SU-DHL-6 (cell line): ENCODE results near the gene UBR2.

ENCODE experiments used
- H2AFZ ChIP-seq: fragments of 200-600 bp; sonication (generic); 2 replicates; pipeline ENCODE4 v1.6.1; 2014; ENCODE audit warnings: low read depth, mild to moderate bottlenecking, moderate library complexity, mixed read lengths, antibody characterized with exemption, low read length; ENCODE audit not compliant: severe bottlenecking
- H3F3A ChIP-seq: fragments of 200-600 bp; shearing (Covaris generic); 2 replicates; pipeline ENCODE4 v1.6.0; 2016; ENCODE audit warnings: antibody characterized with exemption, mild to moderate bottlenecking; ENCODE audit not compliant: insufficient read depth
- H3K27ac ChIP-seq: fragments of 200-600 bp; sonication (generic); 2 replicates; pipeline ENCODE4 v1.5.1; 2016; ENCODE audit warnings: low read depth, mild to moderate bottlenecking, low read length, moderate library complexity, mixed read lengths
- H3K27me3 ChIP-seq: fragments of 200-600 bp; sonication (generic), shearing (Covaris generic); 2 replicates; pipeline ENCODE4 v1.6.0; 2014; ENCODE audit warnings: mild to moderate bottlenecking, low read length
- H3K36me3 ChIP-seq: fragments of 200-600 bp; sonication (generic); 2 replicates; pipeline ENCODE4 v1.6.1; 2014; ENCODE audit warnings: mild to moderate bottlenecking, low read length, mixed read lengths
- H3K4me2 ChIP-seq: fragments of 300-600, 200-600 bp; shearing (Covaris generic), sonication (generic); 2 replicates; pipeline ENCODE4 v1.6.0; 2014; ENCODE audit warnings: low read length, low read depth, mild to moderate bottlenecking; ENCODE audit not compliant: poor library complexity, severe bottlenecking
- H3K4me3 ChIP-seq: fragments of 200-600 bp; sonication (generic); 2 replicates; pipeline ENCODE4 v1.5.1; 2014; ENCODE audit warnings: antibody characterized with exemption, low read length, mild to moderate bottlenecking, mixed read lengths; ENCODE audit not compliant: insufficient read depth, poor library complexity, severe bottlenecking
- H3K79me2 ChIP-seq: fragments of 200-600 bp; sonication (generic); 2 replicates; pipeline ENCODE4 v1.6.1; 2014; ENCODE audit warnings: mild to moderate bottlenecking, low read length, moderate library complexity; ENCODE audit not compliant: insufficient read depth
- H3K9ac ChIP-seq: fragments of 200-600 bp; sonication (generic); 2 replicates; pipeline ENCODE4 v1.7.0; 2014; ENCODE audit warnings: mild to moderate bottlenecking, low read length
- H3K9me2 ChIP-seq: fragments of 200-600 bp; sonication (generic); replicated peaks from 2 replicates; pipeline ENCODE4 v1.6.1; 2014; ENCODE audit warnings: low read length; ENCODE audit not compliant: insufficient read depth
- H3K9me3 ChIP-seq: fragments of 200-600 bp; sonication (generic); 2 replicates; pipeline ENCODE4 v1.6.1; 2014; ENCODE audit warnings: low read length, mixed read lengths; ENCODE audit not compliant: insufficient read depth
- H4K20me1 ChIP-seq: fragments of 200-600 bp; sonication (generic); 2 replicates; pipeline ENCODE4 v1.6.1; 2014; ENCODE audit warnings: low read depth, mild to moderate bottlenecking, antibody characterized with exemption, low read length, moderate library complexity, mixed read lengths
- CTCF ChIP-seq: fragments of 200-600 bp; sonication (generic); IDR thresholded peaks from one replicate; pipeline ENCODE4 v1.5.1; 2017; ENCODE audit warnings: antibody characterized with exemption, mild to moderate bottlenecking, low read length, moderate library complexity; ENCODE audit not compliant: insufficient read depth, poor library complexity, severe bottlenecking
- EZH2phosphoT487 ChIP-seq: fragments of 200-600 bp; sonication (generic), shearing (Covaris generic); conservative IDR thresholded peaks from 2 replicates; pipeline ENCODE4 v1.6.1; 2018; ENCODE audit warnings: mild to moderate bottlenecking, antibody characterized with exemption, low read length, moderate library complexity, mixed read lengths

UBR2 gene

GRCh38 chr6:42561986-42562385 lies 1.8 kb upstream of the UBR2 start:
- TF ChIP-seq EZH2phosphoT487 (no peak), CTCF (no peak)
- no peak overlapping the region for H3K4me2 ChIP-seq
- H3K4me3 ChIP-seq, result no peak overlapping the region
- H3K9me3 ChIP-seq, result no peaks in the 10 kb centered on the region
- H3K9ac ChIP-seq, result no peak overlapping the region
- no peak overlapping the region for H2AFZ ChIP-seq
- H3K9me2 ChIP-seq, result no peaks in the 10 kb centered on the region
- H3K36me3 ChIP-seq, result no peaks in the 10 kb centered on the region
- H3K27me3 ChIP-seq, result no peaks in the 10 kb centered on the region
- H4K20me1 ChIP-seq, result no peaks in the 10 kb centered on the region
- H3F3A ChIP-seq, result peaks cover 4% of the 10 kb centered on the region; the same call in 1 of the 2 replicates
- peaks cover 31% of the 10 kb centered on the region for H3K79me2 ChIP-seq
- no peak overlapping the region for H3K27ac ChIP-seq

DNA sequence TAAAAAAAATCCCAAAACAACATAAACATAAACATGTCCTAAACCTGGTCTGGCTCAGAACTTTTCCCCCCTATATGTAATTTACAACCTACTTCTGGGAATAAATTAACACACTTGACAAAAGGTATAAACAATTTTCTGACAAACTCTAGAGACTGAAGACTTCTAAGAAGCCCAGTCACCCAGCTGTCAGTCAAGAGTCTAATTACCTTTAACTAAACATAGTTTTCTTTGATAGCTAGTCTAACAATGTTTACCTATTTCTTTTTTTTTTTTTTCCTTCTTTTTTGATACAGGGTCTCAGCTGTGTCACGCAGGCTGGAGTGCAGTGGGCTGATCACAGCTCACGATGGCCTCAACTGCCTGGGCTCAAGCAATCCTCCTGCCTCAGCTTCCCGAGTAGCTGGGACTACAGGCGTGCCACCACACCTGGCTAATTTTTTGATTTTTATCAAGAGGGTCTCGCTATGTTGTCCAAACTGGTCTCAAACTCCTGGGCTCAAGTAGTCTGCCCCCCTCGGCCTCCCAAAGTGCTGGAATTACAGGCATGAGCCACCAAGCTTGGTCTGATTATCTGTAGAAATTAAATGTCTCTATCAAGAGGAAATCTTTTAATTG lies 932 bp upstream of the UBR2 start:
- no peak overlapping the region for H3K27ac ChIP-seq
- no peaks in the 10 kb centered on the region for H4K20me1 ChIP-seq
- H3K9ac ChIP-seq, result no peak overlapping the region
- peaks cover 6% of the 10 kb centered on the region; the same call in 1 of the 2 replicates for H3F3A ChIP-seq
- peaks cover 40% of the 10 kb centered on the region for H3K79me2 ChIP-seq
- H3K27me3 ChIP-seq, result no peaks in the 10 kb centered on the region
- no peaks in the 10 kb centered on the region for H3K9me2 ChIP-seq
- no peak overlapping the region for H3K4me3 ChIP-seq
- H3K4me2 ChIP-seq, result peak overlapping the region; percentile 90
- no peaks in the 10 kb centered on the region for H3K9me3 ChIP-seq
- H2AFZ ChIP-seq, result peak overlapping the region; percentile 90
- no peak for TF ChIP-seq CTCF
- TF ChIP-seq EZH2phosphoT487, result no peak
- no peaks in the 10 kb centered on the region for H3K36me3 ChIP-seq

GRCh38 chr6:42564506-42564825 lies 637 bp downstream of the UBR2 start:
- Histone ChIP-seq H2AFZ (peak overlapping the region; percentile 87), H3K79me2 (peaks cover 53% of the 10 kb centered on the region)

More at GRCh38 chr6:42564506-42564825, 637 bp downstream of the UBR2 start:
- 0 out of 2 replicates have a peak, but pooled peaks cover under 1% of the 10 kb centered on the region for H4K20me1 ChIP-seq
- H3K27me3 ChIP-seq, result no peaks in the 10 kb centered on the region
- 0 out of 2 replicates have a peak, but pooled peaks cover 5% of the 10 kb centered on the region for H3K36me3 ChIP-seq
- peak overlapping the region; percentile 56 for H3K27ac ChIP-seq
- peak overlapping the region; percentile 90 for H3K4me2 ChIP-seq
- H3K4me3 ChIP-seq, result peak overlapping the region; percentile 79
- no peaks in the 10 kb centered on the region for H3K9me2 ChIP-seq
- TF ChIP-seq EZH2phosphoT487 (no peak), CTCF (no peak)
- peaks cover 12% of the 10 kb centered on the region for H3F3A ChIP-seq
- no peaks in the 10 kb centered on the region for H3K9me3 ChIP-seq
- peak overlapping the region; percentile 77 for H3K9ac ChIP-seq
